ENCODE results near the gene GPD1. TPM values are rescaled to one million over a fixed set of nuclear protein-coding genes. Genes with fewer than 3 reads are reported as not detected.

GPD1 gene
- total RNA-seq, 1 experiment from 2014 or later, result 1.5 TPM

- intact Hi-C loops (cut with micrococcal nuclease; ENCODE audit: unreplicated experiment), result no loop called here
- TF ChIP-seq CTCF (IDR thresholded peaks at IDR 0.05; ENCODE audit: insufficient read depth in 1 of 2, low read depth in 1 of 2, low read length in 1 of 2, severe bottlenecking in 1 of 2, unreplicated experiment in 1 of 2), result no peak
- POLR2A ChIA-PET, result no interaction called here
- Histone ChIP-seq H3K36me3 (ENCODE audit: control insufficient read depth, insufficient read depth, low read length) (peaks cover 20% of the 10 kb centered on the region), H3K4me3 (ENCODE audit: low read depth, low read length) (no peak overlapping the region), H3K27me3 (replicated peaks; ENCODE audit: control insufficient read depth, insufficient read depth, low read length) (no peaks in the 10 kb centered on the region), H3K9me3 (no peaks in the 10 kb centered on the region), H3K4me1 (peaks cover 4% of the 10 kb centered on the region; the same call in 1 of the 2 replicates)
- peaks cover 11% of the 10 kb centered on the region for H3K4me1 Mint-ChIP-seq (ENCODE audit: low read depth, unreplicated experiment)
- no peak overlapping the region for H3K27ac Mint-ChIP-seq (ENCODE audit: unreplicated experiment)
- peaks cover 89% of the 10 kb centered on the region for H3K36me3 Mint-ChIP-seq (ENCODE audit: insufficient read depth, unreplicated experiment)
- H3K27me3 Mint-ChIP-seq (ENCODE audit: insufficient read depth, unreplicated experiment), result no peaks in the 10 kb centered on the region
- H3K9me3 Mint-ChIP-seq (ENCODE audit: unreplicated experiment), result no peaks in the 10 kb centered on the region
- CTCF ChIA-PET, result interaction anchor here (0.6 to 1.5 kb wide), 2 partner anchors 22 to 1148 kb away, joined by 3 to 5 read pairs; partner anchors contain the start of genes COX14 and DAZAP2
- no peak for DNase-seq
- no peak overlapping the region for H3K4me3 Mint-ChIP-seq (ENCODE audit: unreplicated experiment)
- no TSS peak for BruUV-seq (replicated peaks)
Measured at GRCh38 chr12:50090391-50090790, 13.4 kb upstream of the GPD1 start.

- no peak overlapping the region for H3K27ac Mint-ChIP-seq (ENCODE audit: unreplicated experiment)
- CTCF ChIA-PET, result no interaction called here
- peaks cover 8% of the 10 kb centered on the region; the same call in 1 of the 2 replicates for H3K4me1 ChIP-seq
- H3K36me3 ChIP-seq (ENCODE audit: control insufficient read depth, insufficient read depth, low read length), result peaks cover 18% of the 10 kb centered on the region
- no peak overlapping the region for H3K4me3 ChIP-seq (ENCODE audit: low read depth, low read length)
- no peak overlapping the region for H3K4me3 Mint-ChIP-seq (ENCODE audit: unreplicated experiment)
- BruUV-seq (replicated peaks), result no TSS peak
- no peaks in the 10 kb centered on the region for H3K9me3 Mint-ChIP-seq (ENCODE audit: unreplicated experiment)
- POLR2A ChIA-PET, result no interaction called here
- H3K36me3 Mint-ChIP-seq (ENCODE audit: insufficient read depth, unreplicated experiment), result peaks cover 90% of the 10 kb centered on the region
- no peak for DNase-seq
- no peak for TF ChIP-seq CTCF (IDR thresholded peaks at IDR 0.05; ENCODE audit: insufficient read depth in 1 of 2, low read depth in 1 of 2, low read length in 1 of 2, severe bottlenecking in 1 of 2, unreplicated experiment in 1 of 2)
- H3K27me3 Mint-ChIP-seq (ENCODE audit: insufficient read depth, unreplicated experiment), result no peaks in the 10 kb centered on the region
- intact Hi-C loops (cut with micrococcal nuclease; ENCODE audit: unreplicated experiment), result no loop called here
- no peaks in the 10 kb centered on the region for H3K9me3 ChIP-seq
- H3K4me1 Mint-ChIP-seq (ENCODE audit: low read depth, unreplicated experiment), result peaks cover 3% of the 10 kb centered on the region
- no peaks in the 10 kb centered on the region for H3K27me3 ChIP-seq (replicated peaks; ENCODE audit: control insufficient read depth, insufficient read depth, low read length)
Measured at GRCh38 chr12:50097952-50098351, 5.9 kb upstream of the GPD1 start.

- no peaks in the 10 kb centered on the region for H3K9me3 Mint-ChIP-seq (ENCODE audit: unreplicated experiment)
- H3K9me3 ChIP-seq, result no peaks in the 10 kb centered on the region
- no peak for DNase-seq
- ChIA-PET POLR2A (interaction anchor here (2.1 kb wide), 1 partner anchor 11 kb away, joined by 12 read pairs; no protein-coding TSS in a partner anchor), CTCF (interaction anchor here (3.4 kb wide), 1 partner anchor 11 kb away, joined by 53 read pairs; the partner anchor contains the start of gene COX14)
- H3K4me3 Mint-ChIP-seq (ENCODE audit: unreplicated experiment), result no peak overlapping the region
- peaks cover 16% of the 10 kb centered on the region for H3K4me1 ChIP-seq
- TF ChIP-seq CTCF (IDR thresholded peaks at IDR 0.05; ENCODE audit: insufficient read depth in 1 of 2, low read depth in 1 of 2, low read length in 1 of 2, severe bottlenecking in 1 of 2, unreplicated experiment in 1 of 2), result no peak
- no peaks in the 10 kb centered on the region for H3K27me3 ChIP-seq (replicated peaks; ENCODE audit: control insufficient read depth, insufficient read depth, low read length)
- BruUV-seq (replicated peaks), result TSS peak; percentile 22
- H3K4me3 ChIP-seq (ENCODE audit: low read depth, low read length), result no peak overlapping the region
- no peaks in the 10 kb centered on the region for H3K27me3 Mint-ChIP-seq (ENCODE audit: insufficient read depth, unreplicated experiment)
- no peak overlapping the region for H3K27ac Mint-ChIP-seq (ENCODE audit: unreplicated experiment)
- peaks cover 14% of the 10 kb centered on the region for H3K36me3 ChIP-seq (ENCODE audit: control insufficient read depth, insufficient read depth, low read length)
- intact Hi-C loops (cut with micrococcal nuclease; ENCODE audit: unreplicated experiment), result no loop called here
- H3K36me3 Mint-ChIP-seq (ENCODE audit: insufficient read depth, unreplicated experiment), result peaks cover 79% of the 10 kb centered on the region
- H3K4me1 Mint-ChIP-seq (ENCODE audit: low read depth, unreplicated experiment), result peaks cover 12% of the 10 kb centered on the region
Measured at GRCh38 chr12:50099302-50100008, 4.4 kb upstream of the GPD1 start.

Measured in Caco-2 (cell line).